PFSK-1 (cell line): ENCODE measurements around the gene CER1.

ENCODE experiments used
- FOXP2 ChIP-seq: optimal IDR thresholded peaks from 2 replicates; pipeline ENCODE3; 2011; ENCODE audit warnings: borderline replicate concordance, control low read depth, inconsistent platforms; ENCODE audit not compliant: insufficient read depth; ENCODE audit errors: extremely low read length, extremely low read depth
- POLR2AphosphoS5 ChIP-seq: IDR thresholded peaks from 2 replicates; pipeline ENCODE4 v1.6.1; 2012; ENCODE audit warnings: low read depth, mild to moderate bottlenecking, control low read depth, low read length, moderate library complexity
- SIN3A ChIP-seq: IDR thresholded peaks from 2 replicates; pipeline ENCODE4 v1.6.1; 2012; ENCODE audit warnings: mild to moderate bottlenecking, low read length, moderate library complexity, borderline replicate concordance; ENCODE audit not compliant: insufficient read depth
- TAF1 ChIP-seq: IDR thresholded peaks from 2 replicates; pipeline ENCODE4 v1.6.1; 2012; ENCODE audit warnings: low read length, control low read depth, borderline replicate concordance; ENCODE audit not compliant: insufficient read depth
- TF ChIP-seq, protein P1 (sequence below), 2 experiments: IDR thresholded peaks; 2 replicates each; pipeline versions ENCODE4 v1.6.1 to v1.8.0; 2011 to 2012; ENCODE audit warnings: low read depth in 2 of 2, low read length in 2 of 2, control low read depth in 1 of 2, inconsistent platforms in 1 of 2, mild to moderate bottlenecking in 1 of 2, moderate library complexity in 1 of 2; ENCODE audit not compliant: insufficient read depth in 1 of 2

Gene CER1

GRCh38 chr9:14671377-14671776 is 51.2 kb downstream of the CER1 start:
- TF ChIP-seq FOXP2: no peak
- no peak for TF ChIP-seq TAF1
- TF ChIP-seq, protein P1, sequence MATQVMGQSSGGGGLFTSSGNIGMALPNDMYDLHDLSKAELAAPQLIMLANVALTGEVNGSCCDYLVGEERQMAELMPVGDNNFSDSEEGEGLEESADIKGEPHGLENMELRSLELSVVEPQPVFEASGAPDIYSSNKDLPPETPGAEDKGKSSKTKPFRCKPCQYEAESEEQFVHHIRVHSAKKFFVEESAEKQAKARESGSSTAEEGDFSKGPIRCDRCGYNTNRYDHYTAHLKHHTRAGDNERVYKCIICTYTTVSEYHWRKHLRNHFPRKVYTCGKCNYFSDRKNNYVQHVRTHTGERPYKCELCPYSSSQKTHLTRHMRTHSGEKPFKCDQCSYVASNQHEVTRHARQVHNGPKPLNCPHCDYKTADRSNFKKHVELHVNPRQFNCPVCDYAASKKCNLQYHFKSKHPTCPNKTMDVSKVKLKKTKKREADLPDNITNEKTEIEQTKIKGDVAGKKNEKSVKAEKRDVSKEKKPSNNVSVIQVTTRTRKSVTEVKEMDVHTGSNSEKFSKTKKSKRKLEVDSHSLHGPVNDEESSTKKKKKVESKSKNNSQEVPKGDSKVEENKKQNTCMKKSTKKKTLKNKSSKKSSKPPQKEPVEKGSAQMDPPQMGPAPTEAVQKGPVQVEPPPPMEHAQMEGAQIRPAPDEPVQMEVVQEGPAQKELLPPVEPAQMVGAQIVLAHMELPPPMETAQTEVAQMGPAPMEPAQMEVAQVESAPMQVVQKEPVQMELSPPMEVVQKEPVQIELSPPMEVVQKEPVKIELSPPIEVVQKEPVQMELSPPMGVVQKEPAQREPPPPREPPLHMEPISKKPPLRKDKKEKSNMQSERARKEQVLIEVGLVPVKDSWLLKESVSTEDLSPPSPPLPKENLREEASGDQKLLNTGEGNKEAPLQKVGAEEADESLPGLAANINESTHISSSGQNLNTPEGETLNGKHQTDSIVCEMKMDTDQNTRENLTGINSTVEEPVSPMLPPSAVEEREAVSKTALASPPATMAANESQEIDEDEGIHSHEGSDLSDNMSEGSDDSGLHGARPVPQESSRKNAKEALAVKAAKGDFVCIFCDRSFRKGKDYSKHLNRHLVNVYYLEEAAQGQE (IDR thresholded peaks at IDR 0.05; ENCODE audit: insufficient read depth in 1 of 2, low read depth in 2 of 2, low read length in 2 of 2): no peak
- TF ChIP-seq POLR2AphosphoS5: no peak
- no peak for TF ChIP-seq SIN3A

GRCh38 chr9:14670718-14671117 is 51.8 kb downstream of the CER1 start:
- TF ChIP-seq, protein P1 (IDR thresholded peaks at IDR 0.05; ENCODE audit: insufficient read depth in 1 of 2, low read depth in 2 of 2, low read length in 2 of 2): no peak
- TF ChIP-seq SIN3A: no peak
- no peak for TF ChIP-seq FOXP2
- no peak for TF ChIP-seq TAF1
- TF ChIP-seq POLR2AphosphoS5: no peak
